Melanocyte of skin (primary cell): ENCODE data around the gene D2HGDH. TPM values are rescaled to one million over a fixed set of nuclear protein-coding genes. Genes with fewer than 3 reads are reported as not detected.

Experiments
- total RNA-seq, 2 donors: library from RNA; depleted of rRNA; stranded (reverse); fragments of >200 nt; gene quantifications; 2 replicates each; pipeline ENCODE4 v1.2.3, GENCODE V29; 2012

D2HGDH gene
- total RNA-seq: 10 to 100 TPM in 1 of 2 donors, 1 to 10 TPM in 1; 10.0 to 15.8 TPM

DNA sequence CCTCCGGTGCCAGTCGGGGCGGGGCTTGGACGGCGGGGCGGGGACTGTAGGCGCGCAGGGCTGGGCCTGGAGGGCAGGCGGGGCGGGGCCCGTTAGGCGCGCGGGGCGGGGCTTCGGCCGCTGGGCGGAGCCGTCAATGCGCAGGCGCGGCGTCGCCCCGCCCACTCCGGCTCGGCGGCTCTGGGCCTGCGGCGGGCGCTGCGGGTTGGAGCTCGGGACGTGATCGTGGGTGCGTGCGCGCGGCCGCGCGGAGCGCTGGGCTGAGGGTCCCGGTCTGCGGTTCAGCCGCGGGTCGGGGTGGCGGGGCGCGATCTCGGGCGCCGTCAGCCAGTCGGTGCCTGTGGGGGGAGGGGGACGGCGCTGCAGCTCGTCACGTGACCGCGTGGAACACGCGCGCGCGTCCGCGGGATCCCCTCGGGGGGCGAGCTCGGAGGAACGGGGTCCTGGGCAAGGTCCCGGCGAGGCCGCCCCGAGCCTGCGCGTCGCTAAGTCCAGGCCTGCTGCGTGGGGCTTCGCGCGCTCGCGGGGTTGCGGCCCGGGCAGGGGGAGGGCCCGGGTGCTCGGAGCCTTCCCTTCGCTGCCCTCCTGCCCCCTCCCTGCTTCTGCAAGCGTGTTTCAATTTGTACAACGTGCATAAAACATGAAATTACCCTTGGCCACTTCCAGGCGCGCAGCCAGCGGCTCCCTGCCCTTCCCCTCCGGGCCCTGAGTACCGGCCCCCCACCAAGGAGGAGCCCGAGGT, at the start of gene D2HGDH:
Gene D2HGDH, plus strand, starts transcription at position 164 of the 742 bp plus-strand sequence. CDS start 595 bp downstream, outside the sequence.

GRCh38 chr2:241686650-241687425, 47.6 kb upstream of the D2HGDH start, which contains the start of gene DTYMK:
TSS of gene DTYMK (minus strand) at chr2:241686815. CDS start at chr2:241686783, 32 bp downstream.

DNA sequence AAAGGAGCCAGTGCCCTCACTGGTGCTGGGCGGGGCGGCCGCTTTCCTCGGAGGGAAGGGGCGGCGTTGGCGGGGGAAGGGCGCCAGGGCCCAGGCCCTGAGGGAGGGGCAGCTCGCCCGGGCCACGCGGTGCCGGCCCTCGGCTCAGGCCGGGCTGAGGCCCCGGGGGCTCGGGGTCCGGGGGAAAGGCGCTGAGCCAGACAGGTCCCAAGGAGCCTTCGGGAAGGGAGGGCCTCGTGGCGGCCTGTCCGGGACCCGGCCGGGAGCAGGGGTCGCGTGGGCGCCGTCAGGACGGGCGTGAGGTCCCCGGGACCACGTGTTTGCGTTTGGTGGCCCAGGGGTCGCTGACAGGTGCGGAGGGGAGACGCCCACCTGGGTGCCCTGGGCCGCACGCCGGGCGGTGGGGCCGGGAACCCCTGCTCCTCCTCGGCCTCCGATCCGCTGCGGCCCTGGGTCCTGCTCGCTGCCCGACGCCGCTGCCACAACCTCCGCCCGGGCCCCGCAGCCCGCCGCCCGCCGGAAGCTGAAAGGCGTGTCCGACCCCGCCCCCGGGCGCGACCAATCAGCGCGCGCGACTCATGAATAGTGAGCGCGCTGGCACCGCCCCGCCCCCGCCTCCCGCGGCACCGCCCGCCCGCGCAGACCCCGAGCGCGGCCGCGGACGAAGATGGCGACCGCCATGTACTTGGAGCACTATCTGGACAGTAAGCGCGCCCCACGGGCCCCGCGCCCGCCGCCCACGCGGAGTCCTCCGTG, 32.9 kb upstream of the D2HGDH start, which contains the start of gene ING5:
Gene ING5, plus strand, starts transcription at position 641 of the 756 bp plus-strand sequence. Its CDS starts 27 bp downstream, at position 668.

DNA sequence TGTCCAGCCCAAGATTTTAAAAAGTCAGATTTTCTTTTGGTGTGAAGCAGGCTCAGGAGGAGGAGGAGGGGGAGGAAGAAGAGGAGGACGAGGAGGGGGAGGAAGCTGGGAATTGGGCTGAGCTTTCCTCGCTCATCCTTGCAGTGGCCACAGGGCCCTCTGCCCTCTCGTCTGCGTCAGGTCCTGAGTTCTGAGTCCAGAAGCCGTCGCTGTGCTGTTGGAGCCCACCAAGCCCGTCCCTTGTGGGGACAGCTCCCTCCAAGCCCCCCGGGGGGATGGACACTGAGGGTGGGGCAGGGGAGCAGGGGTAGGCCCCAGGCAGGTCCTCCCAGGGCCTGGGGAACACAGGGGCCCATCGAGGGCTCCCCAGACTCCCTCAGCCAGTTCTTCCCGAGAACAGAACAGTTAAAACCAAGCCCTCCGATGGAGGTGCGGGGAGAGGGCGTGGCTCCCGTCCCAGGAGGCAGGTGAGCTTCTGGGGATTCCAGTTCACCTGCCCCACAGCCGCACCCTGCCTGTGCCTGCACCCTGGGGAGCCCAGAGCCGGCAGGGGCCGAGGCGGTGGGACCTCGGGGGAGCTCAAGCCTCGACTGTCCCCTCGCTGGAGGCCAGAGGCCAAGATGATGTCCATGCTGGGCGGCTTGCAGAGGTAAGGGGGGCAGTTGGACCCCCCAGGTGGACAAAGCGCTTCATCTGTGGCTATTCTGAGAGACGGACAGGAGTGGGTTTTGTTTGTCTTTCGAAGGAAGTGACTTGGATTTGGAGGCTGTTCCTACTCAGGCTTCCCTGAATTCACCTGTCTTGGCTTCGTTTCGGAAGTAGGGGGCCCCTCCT, 42.1 kb downstream of the D2HGDH start, which contains the start of gene GAL3ST2:
Gene GAL3ST2, plus strand, starts transcription at position 487 of the 834 bp plus-strand sequence. Its CDS starts 134 bp downstream, at position 621.

GRCh38 chr2:241808721-241809382, 74.4 kb downstream of the D2HGDH start, which contains the start of gene NEU4:
TSS of gene NEU4 (plus strand) at chr2:241809193. CDS start at chr2:241814485, 5,292 bp downstream.

Other genes starting within 250 kb of the D2HGDH start
- 100 to 1,000 TPM; 115 to 145 TPM for gene STK25, start 226.0 kb upstream of the D2HGDH start, total RNA-seq
- 1 to 10 TPM; 3.3 to 10.0 TPM for gene BOK, start 175.9 kb upstream of the D2HGDH start, total RNA-seq
- gene THAP4, start 97.5 kb upstream of the D2HGDH start, total RNA-seq: 10 to 100 TPM; 37.9 to 68.3 TPM
- gene ATG4B, start 96.9 kb upstream of the D2HGDH start, total RNA-seq: 10 to 100 TPM; 70.9 to 72.3 TPM
- 10 to 100 TPM; 34.1 to 86.6 TPM for gene DTYMK, start 47.8 kb upstream of the D2HGDH start, total RNA-seq
- gene ING5, start 32.6 kb upstream of the D2HGDH start, total RNA-seq: 10 to 100 TPM in 1 of 2 donors, 1 to 10 TPM in 1; 7.6 to 11.0 TPM
- under 1 TPM in 1 of 2 donors, not detected in 1; 0.34 TPM for gene GAL3ST2, start 42.2 kb downstream of the D2HGDH start, total RNA-seq
- gene NEU4, start 74.6 kb downstream of the D2HGDH start, total RNA-seq: not detected
- not detected for gene PDCD1, start 124.3 kb downstream of the D2HGDH start, total RNA-seq
- not detected for gene RTP5, start 135.1 kb downstream of the D2HGDH start, total RNA-seq